ENCODE measurements around the gene HNRNPLL. TPM values are rescaled to one million over a fixed set of nuclear protein-coding genes. Genes with fewer than 3 reads are reported as not detected.

Gene HNRNPLL
- total and polyA plus RNA-seq, 2 of the 13 experiments (the other 11 are each of a cell fraction or from before 2014, with no cell fraction given), result 49.4 to 103 TPM

- TF ChIP-seq CHD2 (IDR thresholded peaks at IDR 0.05; ENCODE audit: low read depth, low read length) (no peak), ZNF616 (CRISPR knock-in tag; IDR thresholded peaks at IDR 0.05; ENCODE audit: low read depth) (0 out of 2 replicates have a peak, but pooled peaks have one; percentile 15), XBP1 (CRISPR knock-in tag; IDR thresholded peaks at IDR 0.05) (no peak), NBN (conservative IDR thresholded peaks at IDR 0.05) (no peak), ZNF670 (CRISPR knock-in tag; IDR thresholded peaks at IDR 0.05; ENCODE audit: borderline replicate concordance) (no peak), TP53 (CRISPR knock-in tag; conservative IDR thresholded peaks at IDR 0.05) (no peak), ZIK1 (CRISPR knock-in tag; IDR thresholded peaks at IDR 0.05; ENCODE audit: borderline replicate concordance, low read depth) (0 out of 2 replicates have a peak, but pooled peaks have one; percentile 21), ZXDC (CRISPR knock-in tag; IDR thresholded peaks at IDR 0.05) (no peak), ZNF275 (CRISPR knock-in tag; IDR thresholded peaks at IDR 0.05; ENCODE audit: borderline replicate concordance) (peak; percentile 59; the same call in 1 of the 2 replicates), KDM5B (CRISPR knock-in tag; IDR thresholded peaks at IDR 0.05; ENCODE audit: borderline replicate concordance) (peak; percentile 79), ZBTB2 (CRISPR knock-in tag; IDR thresholded peaks at IDR 0.05; ENCODE audit: low read depth) (peak; percentile 10; the same call in 1 of the 2 replicates), HINFP (CRISPR knock-in tag; IDR thresholded peaks at IDR 0.05; ENCODE audit: low read depth) (no peak), ZNF225 (CRISPR knock-in tag; IDR thresholded peaks at IDR 0.05) (no peak; the same call in 1 of the 2 replicates), POLR2AphosphoS5 (IDR thresholded peaks at IDR 0.05; ENCODE audit: low read depth, low read length) (no peak), KLF13 (CRISPR knock-in tag; IDR thresholded peaks at IDR 0.05) (no peak; the same call in 1 of the 2 replicates), TOPORS (CRISPR knock-in tag; IDR thresholded peaks at IDR 0.05) (0 out of 2 replicates have a peak, but pooled peaks have one; percentile 12), KAT8 (CRISPR knock-in tag; IDR thresholded peaks at IDR 0.05) (no peak), TAF1 (CRISPR knock-in tag; IDR thresholded peaks at IDR 0.05) (no peak), RNF2 (conservative IDR thresholded peaks at IDR 0.05; ENCODE audit: low read depth) (no peak), PAX8 (CRISPR knock-in tag; IDR thresholded peaks at IDR 0.05; ENCODE audit: borderline replicate concordance) (no peak), ESRRA (CRISPR knock-in tag; IDR thresholded peaks at IDR 0.05; ENCODE audit: low read depth) (no peak), ATRX (CRISPR knock-in tag; IDR thresholded peaks at IDR 0.05; ENCODE audit: borderline replicate concordance) (no peak), CERS6 (CRISPR knock-in tag; IDR thresholded peaks at IDR 0.05) (no peak)
These were observed 494 bp downstream of the HNRNPLL start (continued) for GRCh38 chr2:38602136-38602731.
